ENCODE results near the gene PARVB. TPM values are rescaled to one million over a fixed set of nuclear protein-coding genes. Genes with fewer than 3 reads are reported as not detected.

PARVB gene
- total and polyA plus RNA-seq, 9 of the 15 experiments (the other 6 are each of a cell fraction or from before 2014, with no cell fraction given) = 1.1 to 59.2 (median 29.2) TPM

- Histone ChIP-seq H3K79me2 (ENCODE audit: control insufficient read depth, insufficient read depth, low read length) (no peaks in the 10 kb centered on the region), H3K4me1 (replicated peaks in 1 of 2; ENCODE audit: control insufficient read depth in 2 of 2, insufficient read depth in 2 of 2, low read length in 2 of 2) (no peaks in the 10 kb centered on the region; a peak in 1 of 5 replicates), H3K9ac (ENCODE audit: insufficient read depth in 1 of 2, low read depth in 2 of 2, low read length in 2 of 2) (no peak overlapping the region), H3K9me3 (replicated peaks; ENCODE audit: control insufficient read depth, insufficient read depth, low read depth, low read length) (no peaks in the 10 kb centered on the region), H3K36me3 (ENCODE audit: control insufficient read depth, insufficient read depth, low read length) (no peaks in the 10 kb centered on the region), H2AFZ (ENCODE audit: low read depth, low read length) (no peak overlapping the region), H3K27me3 (ENCODE audit: control insufficient read depth in 2 of 2, insufficient read depth in 2 of 2, low read length in 2 of 2) (no peaks in the 10 kb centered on the region), H3K9me1 (ENCODE audit: control insufficient read depth, insufficient read depth, low read length) (no peaks in the 10 kb centered on the region), H3K27ac (ENCODE audit: extremely low read depth, low read depth, low read length) (no peak overlapping the region), H4K20me1 (replicated peaks; ENCODE audit: control insufficient read depth, insufficient read depth, low read length) (no peaks in the 10 kb centered on the region), H3K4me3 (no peak overlapping the region), H3K4me2 (ENCODE audit: insufficient read depth, low read length) (no peak overlapping the region)
- BruUV-seq (replicated peaks) = no TSS peak
- ATAC-seq (no peak), DNase-seq (ENCODE audit: extremely low read depth in 1 of 4, low spot score in 3 of 4) (no peak), FAIRE-seq (no peak)
- ChIA-PET CTCF (ENCODE audit: low intra/inter-chr PET ratio) (no interaction called here), POLR2A (interaction anchor here (1.1 kb wide), 1 partner anchor 8 kb away, joined by 3 read pairs; no protein-coding TSS in a partner anchor)
- WGBS (ENCODE audit: insufficient coverage, low coverage, missing lambda C conversion rate) = 92% methylated on average over 8 of the region's 9 CpGs
- intact Hi-C loops (cut with micrococcal nuclease) (no loop called here), in situ Hi-C loops (cut with MboI) (no loop called here)
- TF ChIP-seq ZNF316 (IDR thresholded peaks at IDR 0.05) (no peak), PHF20 (IDR thresholded peaks at IDR 0.05; ENCODE audit: partially characterized antibody) (no peak), ZNF830 (CRISPR knock-in tag; IDR thresholded peaks at IDR 0.05) (no peak), ZNF143 (CRISPR knock-in tag; IDR thresholded peaks at IDR 0.05) (no peak), ZNF57 (CRISPR knock-in tag; IDR thresholded peaks at IDR 0.05) (no peak), RBM34 (IDR thresholded peaks at IDR 0.05; ENCODE audit: borderline replicate concordance, insufficient read depth, low read length) (no peak)
Observed at GRCh38 chr22:44093791-44094190, 69.7 kb downstream of the PARVB start.

GRCh38 chr22:44094751-44095302 lies 70.7 kb downstream of the PARVB start:
- POLR2A ChIA-PET = interaction anchor here (1.1 kb wide), 1 partner anchor 9 kb away, joined by 3 read pairs; no protein-coding TSS in a partner anchor
- no peak overlapping the region for H3K27ac ChIP-seq (ENCODE audit: extremely low read depth, low read depth, low read length)
- H3K4me2 ChIP-seq (ENCODE audit: insufficient read depth, low read length) = no peak overlapping the region
- FAIRE-seq (no peak), ATAC-seq (no peak), DNase-seq (ENCODE audit: extremely low read depth in 1 of 4, low spot score in 3 of 4) (no peak)
- BruUV-seq (replicated peaks) = no TSS peak
- H4K20me1 ChIP-seq (replicated peaks; ENCODE audit: control insufficient read depth, insufficient read depth, low read length) = no peaks in the 10 kb centered on the region
- H3K79me2 ChIP-seq (ENCODE audit: control insufficient read depth, insufficient read depth, low read length) = no peaks in the 10 kb centered on the region
- H3K36me3 ChIP-seq (ENCODE audit: control insufficient read depth, insufficient read depth, low read length) = no peaks in the 10 kb centered on the region
- H3K9me1 ChIP-seq (ENCODE audit: control insufficient read depth, insufficient read depth, low read length) = no peaks in the 10 kb centered on the region
- CTCF ChIA-PET (ENCODE audit: low intra/inter-chr PET ratio) = no interaction called here
- intact Hi-C loops (cut with micrococcal nuclease) = no loop called here
- H3K9me3 ChIP-seq (replicated peaks; ENCODE audit: control insufficient read depth, insufficient read depth, low read depth, low read length) = no peaks in the 10 kb centered on the region
- H3K9ac ChIP-seq (ENCODE audit: insufficient read depth in 1 of 2, low read depth in 2 of 2, low read length in 2 of 2) = no peak overlapping the region
- H2AFZ ChIP-seq (ENCODE audit: low read depth, low read length) = no peak overlapping the region
- no peaks in the 10 kb centered on the region for H3K27me3 ChIP-seq (ENCODE audit: control insufficient read depth in 2 of 2, insufficient read depth in 2 of 2, low read length in 2 of 2)
- in situ Hi-C loops (cut with MboI) = no loop called here
- H3K4me1 ChIP-seq (replicated peaks in 1 of 2; ENCODE audit: control insufficient read depth in 2 of 2, insufficient read depth in 2 of 2, low read length in 2 of 2) = no peaks in the 10 kb centered on the region; a peak in 1 of 5 replicates
- 82% methylated on average over 7 of the region's 14 CpGs for WGBS (ENCODE audit: insufficient coverage, low coverage, missing lambda C conversion rate)
- no peak overlapping the region for H3K4me3 ChIP-seq
- no peak for TF ChIP-seq BRF2 (IDR thresholded peaks at IDR 0.05; ENCODE audit: borderline replicate concordance, insufficient read depth, insufficient read length)
- no peak for TF ChIP-seq ETV6 (IDR thresholded peaks at IDR 0.05; ENCODE audit: borderline replicate concordance in 1 of 2, low read depth in 2 of 2, low read length in 1 of 2)
- TF ChIP-seq ETV6 (CRISPR knock-in tag; IDR thresholded peaks at IDR 0.05; ENCODE audit: borderline replicate concordance) = no peak
- no peak for TF ChIP-seq SUPT5H (IDR thresholded peaks at IDR 0.05)
- TF ChIP-seq SRSF7 (optimal IDR thresholded peaks at IDR 0.05; ENCODE audit: low read depth, low read length) = no peak
- no peak for TF ChIP-seq POLR2AphosphoS5 (IDR thresholded peaks at IDR 0.05; ENCODE audit: control insufficient read depth, insufficient read depth, low read depth, low read length)
- TF ChIP-seq SIRT6 (IDR thresholded peaks at IDR 0.05; ENCODE audit: low read depth, low read length) = no peak
- no peak for TF ChIP-seq ILK (tag; IDR thresholded peaks at IDR 0.05; ENCODE audit: borderline replicate concordance, low read depth)
- no peak for TF ChIP-seq GABPA (tag; conservative IDR thresholded peaks at IDR 0.05; ENCODE audit: low read depth)
- no peak for TF ChIP-seq XRCC5 (IDR thresholded peaks at IDR 0.05; ENCODE audit: low read depth, low read length)
